Stimulated activated naive CD4-positive, alpha-beta T cell treated with Interleukin-2 at 50 U/mL for 16 hours (primary cell): ENCODE measurements around the gene CYP11A1.

Experiments used
- DNase-seq: peaks from one replicate; lab custom pipeline; 2025; lab: John Stamatoyannopoulos, UW

Gene CYP11A1

DNA sequence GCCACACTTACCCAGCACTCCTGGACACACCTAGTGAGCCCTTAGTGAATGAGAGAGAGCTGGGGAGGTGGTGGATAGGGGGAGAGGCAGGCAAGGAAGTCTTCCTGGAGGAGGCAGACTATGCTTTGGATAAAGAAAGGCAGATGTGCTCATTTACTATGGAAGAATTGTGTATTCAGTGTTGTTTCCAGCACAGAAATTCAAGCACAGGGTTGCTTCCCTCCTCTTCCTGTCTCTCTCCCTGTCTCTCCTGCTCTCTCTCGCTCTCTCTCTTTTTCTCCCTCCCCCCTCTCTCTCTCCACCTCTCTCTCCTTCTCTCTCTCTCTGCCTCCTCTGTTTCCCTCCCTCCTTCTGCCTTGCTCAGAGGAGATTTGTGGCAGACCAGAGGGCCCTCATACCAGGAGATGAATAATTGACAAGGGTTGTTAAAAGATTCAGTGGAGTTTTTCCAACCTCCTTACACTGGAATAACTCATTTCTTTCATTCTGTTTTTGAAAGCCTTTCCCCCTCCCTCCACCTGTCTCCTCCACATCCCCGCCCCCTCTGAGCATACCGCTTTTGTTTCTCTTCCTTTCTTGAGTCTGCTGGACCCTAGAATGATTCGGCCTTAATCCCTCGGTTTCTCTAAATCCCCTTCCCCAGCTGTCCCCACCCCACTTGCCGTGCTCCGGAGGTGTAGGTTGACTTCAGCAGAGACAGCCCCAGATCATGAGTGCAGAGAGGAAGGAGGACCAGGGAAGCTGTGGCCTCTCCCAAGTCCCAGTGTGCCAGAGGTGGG, 65.7 kb downstream of the CYP11A1 start:
- no peak for DNase-seq

DNA sequence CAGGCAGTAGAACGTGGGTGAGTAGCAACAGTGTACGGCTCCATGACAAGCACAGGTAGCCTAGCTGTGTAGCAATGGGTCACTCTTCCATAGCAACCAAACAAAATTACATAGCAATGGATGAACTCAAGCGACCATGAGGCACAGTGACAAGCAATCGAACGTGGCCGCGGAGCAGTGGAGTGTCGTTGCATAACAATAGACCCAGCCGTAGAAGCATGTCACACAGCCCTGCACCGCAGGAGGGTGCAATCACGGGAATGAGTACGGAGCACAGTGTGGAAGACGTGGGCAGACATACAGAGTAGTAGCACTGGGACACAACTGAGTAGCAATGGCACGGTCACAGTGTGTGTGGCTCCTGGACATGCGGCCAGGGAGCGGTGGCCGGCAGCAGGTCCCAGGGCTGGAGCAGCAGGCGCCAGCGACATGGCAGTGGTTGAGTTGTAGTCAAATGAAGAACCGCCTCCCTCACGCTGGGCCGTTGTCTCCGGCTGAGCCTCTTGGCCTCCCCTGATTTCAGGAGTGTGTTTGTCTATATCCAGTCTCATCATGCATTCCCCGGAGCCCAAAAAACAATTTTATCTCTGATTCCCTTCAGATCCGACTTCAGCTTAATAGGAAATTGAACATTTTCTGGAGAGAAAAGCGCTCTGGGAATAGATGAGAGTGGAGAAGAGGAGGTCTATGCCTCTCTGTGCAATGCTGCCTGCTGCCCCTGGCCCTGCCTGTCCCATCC, 67.2 kb downstream of the CYP11A1 start:
- no peak for DNase-seq

GRCh38 chr15:74297887-74298286, 69.6 kb downstream of the CYP11A1 start:
- no peak for DNase-seq

GRCh38 chr15:74295800-74296199, 71.6 kb downstream of the CYP11A1 start:
- no peak for DNase-seq

GRCh38 chr15:74294010-74294409, 73.4 kb downstream of the CYP11A1 start:
- no peak for DNase-seq

- DNase-seq: no peak
These were observed 74.2 kb downstream of the CYP11A1 start for GRCh38 chr15:74293021-74293810.

DNA sequence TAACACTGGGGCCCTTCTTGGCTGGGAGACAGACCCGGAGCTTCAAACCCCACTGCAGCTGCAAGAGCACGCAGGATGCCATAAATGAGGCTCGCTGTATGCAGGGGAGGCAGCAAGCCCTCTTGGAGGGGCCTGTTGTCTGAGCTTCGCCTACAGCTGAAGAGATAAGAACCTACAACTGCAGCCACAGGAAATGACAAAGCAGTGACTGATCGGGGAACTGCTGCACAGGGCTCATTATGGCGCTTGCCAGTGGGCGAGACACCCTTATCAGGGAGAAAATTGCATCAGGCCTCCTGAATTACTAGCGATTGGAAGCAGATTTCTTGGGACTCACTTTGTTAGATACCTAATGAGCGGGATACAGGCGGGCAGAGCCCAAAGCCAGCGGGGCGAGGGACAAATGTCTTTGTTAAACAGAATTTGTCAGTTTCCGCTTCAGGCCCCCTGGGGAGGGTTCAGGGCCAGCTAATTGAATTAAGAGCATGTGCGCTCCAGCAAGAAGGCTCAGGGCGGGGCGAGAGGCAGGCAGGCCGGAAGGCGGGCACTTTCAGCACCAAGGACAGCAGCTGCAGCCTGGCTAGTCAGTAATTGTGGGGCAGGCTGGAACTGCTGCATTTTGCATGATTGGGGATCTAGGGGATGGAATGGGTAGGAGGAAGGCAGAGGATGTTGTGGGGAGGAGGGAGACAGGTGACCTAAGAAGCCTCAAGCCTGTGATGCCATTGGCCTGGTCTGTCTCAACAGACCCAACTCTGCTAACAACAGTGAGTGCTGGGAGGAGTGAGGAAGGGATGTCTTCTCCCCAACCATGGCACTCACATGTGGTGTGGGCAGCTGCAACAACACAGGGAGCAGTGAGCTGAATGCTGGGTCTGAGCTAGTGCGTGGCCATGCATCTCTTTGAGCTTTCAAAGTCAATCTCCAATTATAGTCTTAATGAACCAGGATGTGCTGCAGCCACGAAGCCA, 76.1 kb downstream of the CYP11A1 start:
- DNase-seq: peak; percentile 27

DNA sequence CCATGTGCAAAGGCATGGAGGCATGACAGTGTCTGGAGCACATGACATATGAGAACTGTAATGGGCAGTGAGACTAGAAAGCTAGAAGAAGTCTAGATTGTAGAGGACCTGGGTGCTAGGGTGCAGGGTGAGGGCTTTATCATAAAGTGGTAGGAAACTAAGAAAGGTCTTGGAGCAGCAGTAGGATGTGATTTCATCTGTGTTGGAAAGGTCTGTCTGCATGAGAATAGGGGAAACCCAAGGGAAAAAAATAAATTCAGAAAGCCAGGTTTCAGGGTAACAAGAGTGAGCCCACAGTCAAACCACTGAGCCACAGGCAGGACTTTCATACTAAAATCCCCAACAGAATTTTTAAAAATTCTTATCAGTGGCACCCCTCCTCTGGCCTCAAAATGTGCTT, 76.8 kb downstream of the CYP11A1 start:
- DNase-seq: no peak

GRCh38 chr15:74289671-74290070, 77.8 kb downstream of the CYP11A1 start:
- DNase-seq: no peak
